Measurements from ENCODE around the gene BCL7B.

DNA sequence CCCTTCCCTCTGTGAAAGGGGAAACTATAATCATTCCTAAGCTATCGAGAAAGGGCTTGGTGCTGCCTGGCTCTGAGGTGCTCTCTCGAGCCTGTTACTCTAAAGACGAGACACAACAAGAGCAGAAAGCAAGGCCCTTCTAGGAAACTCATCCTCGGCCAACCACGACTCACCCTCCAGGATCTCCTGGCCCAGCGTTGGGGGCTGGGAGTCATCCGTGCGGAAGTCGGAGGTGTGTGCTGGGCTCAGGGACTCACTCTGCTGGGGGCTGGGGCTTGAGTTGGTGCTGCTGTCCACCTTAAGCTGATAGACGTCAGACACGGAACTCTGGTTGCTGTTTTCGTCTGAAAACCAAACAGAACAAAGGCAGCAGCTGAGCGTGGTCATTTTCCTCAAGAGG is 17.8 kb downstream of the BCL7B start:
- TF ChIP-seq EZH2 (IDR thresholded peaks at IDR 0.05; ENCODE audit: borderline replicate concordance, low read depth, low read length, severe bottlenecking) (no peak), POLR2AphosphoS5 (IDR thresholded peaks at IDR 0.05; ENCODE audit: insufficient read depth, low read depth, low read length) (no peak), GATA2 (IDR thresholded peaks at IDR 0.05; ENCODE audit: insufficient read depth, insufficient read length, low read depth, low read length) (no peak), MYC (IDR thresholded peaks at IDR 0.05; ENCODE audit: low read depth, low read length) (no peak)
- TF ChIP-seq, protein P1, sequence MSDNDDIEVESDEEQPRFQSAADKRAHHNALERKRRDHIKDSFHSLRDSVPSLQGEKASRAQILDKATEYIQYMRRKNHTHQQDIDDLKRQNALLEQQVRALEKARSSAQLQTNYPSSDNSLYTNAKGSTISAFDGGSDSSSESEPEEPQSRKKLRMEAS (IDR thresholded peaks at IDR 0.05; ENCODE audit: insufficient read depth, insufficient read length) = no peak
- TF ChIP-seq, protein P2, sequence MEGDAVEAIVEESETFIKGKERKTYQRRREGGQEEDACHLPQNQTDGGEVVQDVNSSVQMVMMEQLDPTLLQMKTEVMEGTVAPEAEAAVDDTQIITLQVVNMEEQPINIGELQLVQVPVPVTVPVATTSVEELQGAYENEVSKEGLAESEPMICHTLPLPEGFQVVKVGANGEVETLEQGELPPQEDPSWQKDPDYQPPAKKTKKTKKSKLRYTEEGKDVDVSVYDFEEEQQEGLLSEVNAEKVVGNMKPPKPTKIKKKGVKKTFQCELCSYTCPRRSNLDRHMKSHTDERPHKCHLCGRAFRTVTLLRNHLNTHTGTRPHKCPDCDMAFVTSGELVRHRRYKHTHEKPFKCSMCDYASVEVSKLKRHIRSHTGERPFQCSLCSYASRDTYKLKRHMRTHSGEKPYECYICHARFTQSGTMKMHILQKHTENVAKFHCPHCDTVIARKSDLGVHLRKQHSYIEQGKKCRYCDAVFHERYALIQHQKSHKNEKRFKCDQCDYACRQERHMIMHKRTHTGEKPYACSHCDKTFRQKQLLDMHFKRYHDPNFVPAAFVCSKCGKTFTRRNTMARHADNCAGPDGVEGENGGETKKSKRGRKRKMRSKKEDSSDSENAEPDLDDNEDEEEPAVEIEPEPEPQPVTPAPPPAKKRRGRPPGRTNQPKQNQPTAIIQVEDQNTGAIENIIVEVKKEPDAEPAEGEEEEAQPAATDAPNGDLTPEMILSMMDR (IDR thresholded peaks at IDR 0.05; ENCODE audit: extremely low read depth in 1 of 2, insufficient read depth in 1 of 2, low read depth in 1 of 2, low read length in 2 of 2) = no peak

Data from endothelial cell of umbilical vein (primary cell).